Liver (tissue), 3 donors: ENCODE data around the gene WNT2.

Experiments
- JUND ChIP-seq, 2 donors: IDR thresholded peaks; 2 replicates each; pipeline ENCODE4 v1.6.1; 2016; ENCODE audit warnings: antibody characterized with exemption in 2 of 2
- RAD21 ChIP-seq, 2 donors: IDR thresholded peaks; 2 replicates each; pipeline ENCODE4 v1.6.1; 2016; ENCODE audit warnings: antibody characterized with exemption in 2 of 2, mild to moderate bottlenecking in 2 of 2
- REST ChIP-seq: IDR thresholded peaks from 2 replicates; pipeline ENCODE4 v1.6.1; 2016; ENCODE audit warnings: antibody characterized with exemption, mild to moderate bottlenecking
- SP1 ChIP-seq: IDR thresholded peaks from 2 replicates; pipeline ENCODE4 v1.6.1; 2018; ENCODE audit warnings: antibody characterized with exemption, mild to moderate bottlenecking
- TAF1 ChIP-seq: conservative IDR thresholded peaks from 2 replicates; pipeline ENCODE4 v1.6.1; 2016; ENCODE audit warnings: antibody characterized with exemption, mild to moderate bottlenecking
- YY1 ChIP-seq: IDR thresholded peaks from 2 replicates; pipeline ENCODE4 v1.6.1; 2016; ENCODE audit warnings: antibody characterized with exemption, mild to moderate bottlenecking
- TF ChIP-seq, protein P1 (sequence below): fragments of 150-350 bp; IDR thresholded peaks from 2 replicates; pipeline ENCODE4 v1.5.1; 2017; ENCODE audit warnings: improper control_type of control experiment, low read depth, low read length; ENCODE audit not compliant: missing input control
- TF ChIP-seq, protein P2 (sequence below): IDR thresholded peaks from 2 replicates; pipeline ENCODE4 v1.6.1; 2016; ENCODE audit warnings: antibody characterized with exemption
- TF ChIP-seq, protein P3 (sequence below): IDR thresholded peaks from 2 replicates; pipeline ENCODE4 v1.6.1; 2016; ENCODE audit warnings: antibody characterized with exemption
- donor health status: healthy.
- donor health status: healthy.

DNA sequence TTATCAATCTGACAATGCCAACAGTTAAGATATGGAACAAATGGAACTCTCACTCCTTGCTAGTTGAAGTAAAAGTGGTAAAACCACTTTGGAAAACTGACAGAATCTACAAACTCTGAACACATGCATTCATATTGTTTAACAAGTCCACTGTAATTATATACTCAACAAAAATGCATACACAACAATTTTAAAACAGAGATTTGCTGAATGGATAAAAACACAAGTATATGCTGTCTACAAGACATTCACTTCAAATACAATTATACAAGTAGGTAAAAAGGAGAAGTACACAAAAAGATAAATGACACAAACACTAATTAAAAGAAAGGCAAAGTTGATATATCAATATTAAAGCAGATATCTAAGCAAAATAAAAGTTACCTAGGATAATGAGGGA lies 9.2 kb upstream of the WNT2 start:
- TF ChIP-seq SP1 (no peak), JUND (IDR thresholded peaks at IDR 0.05) (no peak), REST (no peak), TAF1 (no peak), RAD21 (IDR thresholded peaks at IDR 0.05) (no peak), YY1 (no peak)
- TF ChIP-seq, protein P1, sequence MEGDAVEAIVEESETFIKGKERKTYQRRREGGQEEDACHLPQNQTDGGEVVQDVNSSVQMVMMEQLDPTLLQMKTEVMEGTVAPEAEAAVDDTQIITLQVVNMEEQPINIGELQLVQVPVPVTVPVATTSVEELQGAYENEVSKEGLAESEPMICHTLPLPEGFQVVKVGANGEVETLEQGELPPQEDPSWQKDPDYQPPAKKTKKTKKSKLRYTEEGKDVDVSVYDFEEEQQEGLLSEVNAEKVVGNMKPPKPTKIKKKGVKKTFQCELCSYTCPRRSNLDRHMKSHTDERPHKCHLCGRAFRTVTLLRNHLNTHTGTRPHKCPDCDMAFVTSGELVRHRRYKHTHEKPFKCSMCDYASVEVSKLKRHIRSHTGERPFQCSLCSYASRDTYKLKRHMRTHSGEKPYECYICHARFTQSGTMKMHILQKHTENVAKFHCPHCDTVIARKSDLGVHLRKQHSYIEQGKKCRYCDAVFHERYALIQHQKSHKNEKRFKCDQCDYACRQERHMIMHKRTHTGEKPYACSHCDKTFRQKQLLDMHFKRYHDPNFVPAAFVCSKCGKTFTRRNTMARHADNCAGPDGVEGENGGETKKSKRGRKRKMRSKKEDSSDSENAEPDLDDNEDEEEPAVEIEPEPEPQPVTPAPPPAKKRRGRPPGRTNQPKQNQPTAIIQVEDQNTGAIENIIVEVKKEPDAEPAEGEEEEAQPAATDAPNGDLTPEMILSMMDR = no peak
- TF ChIP-seq, protein P2, sequence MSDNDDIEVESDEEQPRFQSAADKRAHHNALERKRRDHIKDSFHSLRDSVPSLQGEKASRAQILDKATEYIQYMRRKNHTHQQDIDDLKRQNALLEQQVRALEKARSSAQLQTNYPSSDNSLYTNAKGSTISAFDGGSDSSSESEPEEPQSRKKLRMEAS = no peak
- TF ChIP-seq, protein P3, sequence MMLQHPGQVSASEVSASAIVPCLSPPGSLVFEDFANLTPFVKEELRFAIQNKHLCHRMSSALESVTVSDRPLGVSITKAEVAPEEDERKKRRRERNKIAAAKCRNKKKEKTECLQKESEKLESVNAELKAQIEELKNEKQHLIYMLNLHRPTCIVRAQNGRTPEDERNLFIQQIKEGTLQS = no peak
